HG02840 (cell line): ENCODE results near the gene OLA1.
"Not testable (repeated sequence)": the region's sequence is repeated elsewhere in the genome, so short reads cannot be mapped to it uniquely, and the experiment has no call there.

Source experiments
- ATAC-seq: cut with Tn5 transposase; IDR thresholded peaks from one replicate; pipeline ENCODE4 v1.9.1; 2021; ENCODE audit warnings: mild to moderate bottlenecking, moderate library complexity, moderate number of reproducible peaks; ENCODE audit not compliant: unreplicated experiment, low FRiP score

The OLA1 gene

DNA sequence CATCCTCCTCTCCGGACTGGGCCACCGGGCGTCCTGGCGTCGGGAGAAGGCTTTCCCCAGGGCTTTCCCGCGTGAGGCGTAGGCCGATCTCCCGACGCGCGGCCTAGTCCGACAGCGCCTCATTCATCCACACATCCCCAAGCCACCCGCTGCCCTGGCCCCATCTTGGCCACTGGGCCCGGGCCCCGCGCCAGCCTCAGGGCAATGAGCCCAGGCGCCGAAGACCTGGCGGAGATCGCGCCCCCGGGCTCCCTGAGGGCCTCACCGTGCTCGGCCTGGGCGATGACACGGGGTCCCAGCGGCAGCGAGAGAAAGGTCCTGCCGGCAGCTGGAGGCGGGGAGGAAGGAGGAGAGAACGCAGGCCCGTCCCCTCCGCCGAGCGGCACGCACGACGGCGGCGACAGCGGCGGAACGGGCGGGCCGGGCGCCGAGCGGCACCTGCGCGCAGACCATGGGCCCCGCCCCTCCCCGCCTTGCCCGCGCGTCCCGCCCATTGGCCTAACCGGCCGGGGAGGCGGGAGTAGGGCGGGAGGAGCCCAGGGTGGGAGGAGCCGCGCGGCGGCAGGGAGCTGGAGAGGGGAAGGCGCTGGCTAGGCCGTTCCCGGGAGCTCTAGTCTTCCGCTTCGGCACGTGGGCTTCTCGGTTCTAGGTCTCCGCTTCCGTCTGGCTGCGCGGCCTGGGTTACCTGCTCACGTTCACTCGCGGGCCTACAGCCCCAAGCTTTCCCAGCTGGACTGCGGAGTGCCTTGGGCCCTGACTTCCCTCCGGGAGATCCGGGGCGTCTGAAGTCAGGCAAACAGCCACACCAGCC lies at the start of gene OLA1:
TSS of gene OLA1 (minus strand) at position 346 of the 811 bp plus-strand sequence. CDS start 1,717 bp downstream, outside the sequence.
- ATAC-seq = peak; percentile 96

DNA sequence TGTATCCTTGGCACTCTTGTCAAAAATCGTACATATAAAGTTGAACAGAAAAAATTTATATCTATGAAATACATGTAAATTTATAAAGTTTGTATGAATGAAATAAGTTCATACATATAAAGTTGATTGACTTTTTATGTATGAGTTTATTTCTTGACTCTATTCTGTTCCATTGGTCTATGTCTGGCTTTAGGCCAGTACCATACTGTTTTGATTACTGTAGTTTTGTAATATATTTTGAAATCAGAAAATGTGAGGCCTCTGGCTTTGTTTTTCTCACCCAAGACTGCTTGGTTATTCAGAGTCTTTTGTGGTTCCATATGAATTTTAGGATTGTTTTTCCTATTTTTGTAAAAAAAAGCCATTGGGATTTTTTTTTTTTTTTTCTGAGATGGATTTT lies 44.6 kb upstream of the OLA1 start:
- no peak for ATAC-seq

DNA sequence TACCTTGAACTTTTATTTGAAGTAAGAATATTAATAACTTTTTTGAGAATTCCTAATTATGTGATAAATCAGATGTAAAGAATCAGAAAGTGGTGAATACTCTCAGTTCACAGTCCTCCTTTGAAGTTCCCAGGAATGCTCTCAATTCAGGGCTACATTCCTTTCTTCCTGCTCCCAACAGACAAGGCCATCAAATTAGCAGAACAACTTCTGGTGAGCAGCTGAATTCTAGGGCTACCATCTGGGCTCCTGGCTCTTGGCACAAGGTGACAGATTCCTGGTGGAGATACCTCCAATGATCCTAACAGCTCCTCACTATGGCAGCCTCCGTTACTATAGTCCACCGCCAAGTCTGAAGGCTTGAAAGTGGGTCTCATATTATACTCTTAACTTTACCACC lies 37.8 kb upstream of the OLA1 start:
- ATAC-seq = no peak

DNA sequence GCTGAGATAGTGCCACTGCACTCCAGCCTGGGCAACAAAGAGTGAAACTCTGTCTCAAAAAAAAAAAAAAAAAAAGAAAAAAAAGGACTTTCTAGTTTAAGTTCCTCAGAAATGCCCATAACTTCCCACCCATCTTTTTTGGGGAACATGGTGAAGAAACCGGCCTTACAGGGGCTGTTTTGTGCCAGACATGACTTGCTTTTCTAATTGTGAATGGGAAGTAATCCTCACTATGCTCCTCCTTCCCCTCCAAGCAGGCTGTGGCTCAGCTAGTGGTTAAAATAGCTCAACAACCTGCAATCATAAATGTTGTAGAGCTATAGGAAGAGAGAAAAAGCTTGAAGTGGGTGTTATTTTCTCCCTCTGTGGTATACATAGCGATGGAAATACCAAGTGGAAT lies 34.1 kb upstream of the OLA1 start:
- ATAC-seq = no peak

DNA sequence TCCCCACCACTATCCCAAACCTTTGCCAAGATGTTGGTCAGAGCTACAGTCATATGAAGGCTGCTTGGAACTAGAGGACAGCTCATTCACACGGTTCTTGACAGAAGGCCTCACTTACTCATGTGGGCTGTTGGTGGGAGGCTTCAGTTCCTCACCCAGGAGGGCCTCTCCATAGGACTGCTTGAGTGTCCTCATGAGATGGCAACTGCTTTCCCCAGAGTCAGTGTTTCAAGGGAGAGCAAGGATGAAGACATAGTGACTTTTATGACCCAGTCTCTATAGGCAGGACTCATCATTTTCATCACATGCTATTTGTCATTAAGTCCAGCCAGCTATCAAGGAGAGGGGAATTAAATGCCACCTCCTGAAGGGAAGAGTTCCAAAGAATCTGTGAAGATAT lies 33.4 kb upstream of the OLA1 start:
- ATAC-seq = no peak

DNA sequence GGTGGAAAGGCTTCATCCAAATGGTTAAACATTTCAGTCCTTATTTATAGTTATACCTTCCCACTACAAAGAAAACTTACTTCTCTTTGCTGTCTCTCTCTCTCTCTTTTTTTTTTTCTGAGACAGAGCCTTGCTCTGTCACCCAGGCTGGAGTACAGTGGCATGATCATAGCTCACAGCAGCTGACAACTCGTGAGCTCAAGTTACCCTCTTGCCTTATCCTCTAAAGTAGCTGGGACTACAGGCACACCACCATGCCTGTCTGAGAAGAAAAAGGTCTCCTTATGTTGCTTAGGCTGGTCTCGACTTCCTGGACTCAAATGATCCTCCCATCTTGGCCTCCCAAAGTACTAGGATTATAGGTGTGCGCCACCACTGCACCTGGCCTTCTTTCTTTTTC lies 32.3 kb upstream of the OLA1 start:
- no peak for ATAC-seq

DNA sequence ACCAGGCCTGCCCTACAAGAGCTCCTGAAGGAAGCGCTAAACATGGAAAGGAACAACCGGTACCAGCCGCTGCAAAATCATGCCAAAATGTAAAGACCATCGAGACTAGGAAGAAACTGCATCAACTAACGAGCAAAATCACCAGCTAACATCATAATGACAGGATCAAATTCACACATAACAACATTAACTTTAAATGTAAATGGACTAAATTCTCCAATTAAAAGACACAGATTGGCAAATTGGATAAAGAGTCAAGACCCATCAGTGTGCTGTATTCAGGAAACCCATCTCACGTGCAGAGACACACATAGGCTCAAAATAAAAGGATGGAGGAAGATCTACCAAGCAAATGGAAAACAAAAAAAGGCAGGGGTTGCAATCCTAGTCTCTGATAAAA lies 21.9 kb upstream of the OLA1 start:
- ATAC-seq = not testable (repeated sequence)

DNA sequence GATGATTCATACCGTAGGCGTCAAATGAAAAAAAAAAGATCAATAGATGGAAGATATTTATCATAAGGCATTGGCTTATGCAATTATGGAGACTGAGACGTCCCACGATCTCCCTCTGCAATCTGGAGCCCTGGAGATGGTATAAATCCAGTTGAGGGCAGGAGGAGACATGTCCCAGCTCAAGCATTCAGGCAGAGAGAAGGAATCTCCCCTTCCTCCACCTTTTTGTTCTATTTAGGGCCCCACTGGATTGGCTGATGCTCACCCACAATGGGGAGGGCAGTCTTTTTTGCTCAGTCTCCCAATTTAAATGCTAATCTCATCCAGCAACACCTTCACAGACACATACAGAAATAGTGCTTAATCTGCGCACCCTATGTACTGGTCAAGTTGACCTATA lies 18.0 kb upstream of the OLA1 start:
- ATAC-seq = no peak

DNA sequence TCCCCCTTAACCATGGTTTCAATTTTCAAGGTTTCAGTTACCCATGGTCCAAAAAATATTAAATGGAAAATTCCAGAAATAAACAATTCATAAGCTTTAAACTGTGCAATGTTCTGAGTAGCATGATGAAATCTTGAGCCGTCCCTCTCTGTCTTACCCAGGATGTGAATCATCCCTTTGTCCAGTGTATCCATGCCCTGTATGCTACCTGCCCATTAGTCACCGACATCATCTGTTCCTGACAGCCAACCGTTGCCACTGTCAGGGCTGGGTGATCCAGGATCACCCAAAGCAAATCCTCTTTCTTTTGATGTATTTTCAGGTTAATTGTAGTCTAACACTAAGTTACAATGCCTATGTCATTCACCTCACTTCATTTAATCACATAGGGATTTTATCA lies 15.7 kb upstream of the OLA1 start:
- ATAC-seq = no peak

DNA sequence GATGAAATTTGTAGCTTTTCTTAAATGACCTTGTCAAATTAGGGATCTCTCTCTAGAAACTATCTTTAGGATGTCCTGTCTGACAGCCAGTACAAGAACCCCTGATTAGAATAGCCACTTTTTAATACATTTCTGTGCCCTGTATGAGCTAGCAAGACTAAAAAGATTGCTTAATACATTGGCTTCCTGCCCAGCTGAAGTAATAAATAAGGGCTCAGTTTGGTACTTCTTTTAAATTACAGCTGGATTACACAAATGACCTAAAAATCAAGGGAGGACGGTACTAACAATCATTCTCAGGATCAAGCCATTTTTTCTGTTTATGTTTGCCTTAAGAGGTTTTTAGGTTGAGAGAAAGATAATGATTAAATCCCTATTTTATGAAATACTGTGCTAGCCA lies 11.6 kb upstream of the OLA1 start:
- no peak for ATAC-seq

DNA sequence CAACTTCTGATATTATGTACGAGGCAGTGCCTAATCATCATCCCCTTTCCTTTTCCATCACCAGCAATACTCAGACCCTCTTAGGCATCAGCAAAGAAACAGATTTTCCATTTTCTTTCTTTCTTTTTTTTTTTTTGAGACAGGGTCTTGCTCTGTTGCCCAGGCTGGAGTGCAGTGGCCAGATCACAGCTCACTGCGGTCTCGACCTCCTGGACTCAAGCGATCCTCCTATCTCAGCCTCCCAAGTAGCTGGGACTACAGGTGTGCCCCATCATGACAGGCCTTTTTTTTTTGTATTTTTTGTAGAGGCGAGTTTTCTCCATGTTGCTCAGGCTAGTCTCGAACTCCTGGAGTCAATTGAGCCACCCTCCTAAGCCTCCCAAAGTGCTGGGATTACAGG lies 5.9 kb upstream of the OLA1 start:
- no peak for ATAC-seq

DNA sequence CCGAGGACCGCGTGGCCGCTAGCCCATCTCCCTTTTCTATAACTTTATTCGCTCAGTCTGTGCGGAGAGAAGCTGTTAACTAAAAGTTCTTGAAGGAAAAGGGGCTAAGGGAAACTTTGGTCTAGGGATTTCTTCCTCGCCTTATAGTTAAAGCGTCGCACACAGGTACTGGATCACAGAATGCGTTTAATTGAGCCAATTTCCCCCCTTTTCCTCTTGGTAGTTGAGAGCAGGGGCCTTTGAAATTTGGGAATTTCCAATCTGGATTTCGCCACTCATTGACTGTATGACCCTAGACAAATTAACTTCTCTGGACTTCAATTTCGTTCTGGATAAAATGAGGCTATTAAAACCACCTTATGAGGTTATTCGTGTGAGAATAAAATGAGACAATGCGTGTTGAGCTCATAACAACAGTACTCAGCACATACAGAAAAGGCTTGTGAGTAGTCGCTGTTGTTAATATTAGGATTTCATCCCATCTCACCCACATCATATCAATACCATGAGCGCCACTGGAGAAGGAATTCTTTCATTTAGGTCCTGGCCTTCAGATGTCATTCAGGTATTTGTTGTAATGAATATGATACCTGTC lies 763 bp upstream of the OLA1 start:
- no peak for ATAC-seq

DNA sequence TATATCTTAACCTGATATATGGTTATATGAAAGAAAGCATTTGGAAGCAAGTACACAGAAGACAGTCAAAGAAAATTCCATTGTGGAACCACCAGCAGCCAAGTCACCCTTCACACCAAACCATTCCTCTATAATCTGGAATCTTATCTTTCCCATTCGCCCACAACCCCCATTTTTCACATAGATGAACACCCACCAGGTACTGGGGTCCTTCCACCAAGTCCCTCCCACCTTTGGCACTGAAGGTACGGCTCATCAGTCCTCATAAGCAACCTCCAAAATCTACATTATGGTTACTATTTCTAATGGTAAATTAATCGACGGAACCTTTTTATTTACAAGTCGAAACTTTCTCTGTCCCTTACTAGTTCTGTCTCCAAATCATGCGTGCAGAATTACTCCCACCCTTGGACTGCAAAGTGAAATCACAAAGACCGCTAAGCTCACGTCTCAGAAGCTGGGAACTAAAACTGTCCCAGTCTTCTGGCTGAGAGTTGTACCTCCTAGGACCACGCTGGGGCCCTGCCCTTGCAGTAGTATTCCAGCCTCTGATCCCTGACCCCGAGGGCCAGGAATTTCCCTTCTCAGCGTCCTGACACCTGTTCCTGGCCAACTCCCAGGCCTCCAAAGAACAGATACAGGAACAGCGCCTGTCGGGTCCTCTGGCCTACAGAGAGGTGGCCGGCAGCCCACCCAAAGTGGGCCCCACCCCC lies 702 bp downstream of the OLA1 start:
- ATAC-seq = peak; percentile 17

DNA sequence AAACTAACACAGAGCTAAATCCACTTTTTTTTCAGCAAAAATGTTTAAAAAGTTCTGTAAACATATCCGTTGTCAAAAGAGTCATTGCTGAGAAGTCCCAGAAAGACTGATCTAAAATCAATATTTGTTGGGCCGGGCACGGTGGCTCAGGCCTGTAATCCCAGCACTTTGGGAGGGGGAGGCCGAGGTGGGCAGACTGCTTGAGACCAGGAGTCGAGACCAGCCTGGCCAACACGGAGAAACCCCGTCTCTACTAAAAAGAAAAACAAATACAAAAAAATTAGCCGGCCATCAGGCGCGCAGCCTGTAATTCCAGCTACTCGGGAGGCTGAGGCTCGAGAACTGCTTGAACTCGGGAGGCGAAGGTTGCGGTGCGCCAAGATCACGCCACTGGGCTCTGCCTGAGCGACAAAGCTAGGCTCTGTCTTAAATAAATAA lies 1.4 kb downstream of the OLA1 start:
- ATAC-seq = no peak

DNA sequence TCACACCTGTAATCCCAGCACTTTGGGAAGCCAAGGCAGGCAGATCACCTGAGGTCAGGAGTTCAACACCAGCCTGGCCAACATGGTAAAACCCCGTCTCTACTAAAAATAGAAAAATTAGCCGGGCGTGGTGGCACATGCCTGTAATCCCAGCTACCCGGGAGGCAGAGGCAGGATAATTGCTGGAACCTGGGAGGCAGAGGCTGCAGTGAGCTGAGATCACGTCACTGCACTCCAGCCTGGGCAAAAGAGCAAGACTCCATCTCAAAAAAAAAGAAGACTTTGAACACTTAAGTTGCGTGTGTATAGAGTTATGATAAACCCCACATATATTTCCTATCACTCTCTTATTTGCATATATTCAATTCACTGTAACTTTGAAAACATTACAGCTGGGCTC lies 2.7 kb downstream of the OLA1 start:
- ATAC-seq = not testable (repeated sequence)

DNA sequence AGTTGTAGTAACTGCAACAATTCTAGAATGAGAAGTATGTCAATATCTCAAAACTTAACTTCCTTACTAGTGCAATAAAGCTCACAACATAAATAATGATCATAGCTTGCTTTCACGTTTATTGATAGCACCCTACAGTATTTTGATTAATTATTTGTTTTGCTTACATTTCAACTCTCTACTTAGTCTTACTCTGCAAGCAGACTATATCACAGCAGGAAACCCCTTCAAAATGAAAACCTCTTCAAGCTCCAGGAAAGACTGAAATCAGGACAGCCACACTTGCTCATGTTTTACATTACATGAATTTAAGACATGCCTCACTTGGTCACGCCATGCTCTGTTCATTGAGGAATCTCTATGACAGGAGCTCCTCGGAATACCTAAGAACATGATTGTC lies 3.3 kb downstream of the OLA1 start:
- no peak for ATAC-seq

DNA sequence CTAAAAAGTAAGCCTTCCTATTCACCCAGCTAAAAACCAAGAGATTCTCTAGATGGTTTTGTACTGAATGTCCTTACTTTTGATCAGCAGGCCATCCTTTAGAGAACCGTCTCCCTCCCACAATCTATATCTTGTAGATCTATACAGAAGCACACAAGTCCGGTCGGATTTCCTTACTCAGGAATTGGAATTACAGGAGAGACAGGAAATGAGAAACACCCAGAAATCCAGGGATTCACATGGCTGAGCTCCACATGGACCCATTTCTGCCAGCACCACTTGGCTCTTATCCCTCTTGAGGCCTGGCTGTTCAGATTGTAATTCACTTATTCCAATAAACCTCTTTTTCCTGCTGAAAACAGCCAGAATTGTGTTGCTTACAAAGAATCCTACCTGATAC lies 4.5 kb downstream of the OLA1 start:
- no peak for ATAC-seq

DNA sequence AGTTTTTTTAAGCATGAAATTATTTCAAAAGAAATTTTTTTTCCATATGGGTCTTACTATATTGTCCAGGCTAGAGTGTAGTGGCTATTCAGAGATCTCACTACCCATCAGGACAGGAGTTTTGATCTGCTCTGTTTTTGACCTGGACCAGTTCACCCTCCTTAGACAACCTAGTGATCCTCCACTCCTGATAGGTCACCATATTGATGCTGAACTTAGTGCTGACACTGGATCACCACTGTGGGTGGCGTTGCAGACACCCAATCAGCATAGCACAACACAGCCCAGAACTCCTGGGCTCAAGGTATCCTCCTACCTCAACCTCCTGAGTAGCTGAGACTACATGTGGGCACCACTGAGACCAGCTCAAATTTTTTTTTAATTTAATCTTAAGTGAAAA lies 8.2 kb downstream of the OLA1 start:
- no peak for ATAC-seq

DNA sequence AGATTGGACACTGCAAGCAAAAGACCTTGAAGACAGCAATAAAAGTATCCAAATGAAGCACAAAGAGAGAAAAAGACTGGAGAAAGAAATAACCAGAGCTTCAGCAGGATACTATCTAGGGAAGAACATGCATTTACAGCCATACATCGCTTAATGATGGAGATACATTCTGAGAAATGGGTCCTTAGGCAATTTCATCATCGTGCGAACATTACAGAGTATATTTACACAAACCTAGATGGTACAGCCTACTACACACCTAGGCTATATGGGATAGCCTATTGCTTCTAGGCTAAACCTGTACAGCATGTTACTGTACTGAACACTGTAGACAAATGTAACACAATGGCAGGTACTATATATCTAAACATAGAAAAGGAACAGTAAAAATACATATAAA lies 11.9 kb downstream of the OLA1 start:
- no peak for ATAC-seq

DNA sequence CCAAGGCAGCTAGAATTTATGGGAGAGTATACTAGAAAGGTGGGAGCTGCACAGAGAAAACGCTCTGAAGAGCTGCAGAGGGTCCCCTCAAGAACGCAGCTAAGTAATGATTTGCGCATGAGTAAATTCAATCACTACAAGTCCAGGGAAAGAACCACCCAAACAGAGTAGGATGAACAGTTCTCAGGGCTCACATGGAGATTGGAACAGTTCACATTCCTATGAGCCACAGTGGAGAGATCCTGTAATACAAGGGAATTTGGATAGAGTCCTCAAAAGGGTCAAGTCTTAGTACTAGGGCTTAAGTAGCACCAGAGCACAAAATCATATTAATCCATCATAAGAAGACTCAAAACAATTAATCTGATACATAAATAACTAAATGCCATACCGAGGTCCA lies 12.7 kb downstream of the OLA1 start:
- no peak for ATAC-seq

DNA sequence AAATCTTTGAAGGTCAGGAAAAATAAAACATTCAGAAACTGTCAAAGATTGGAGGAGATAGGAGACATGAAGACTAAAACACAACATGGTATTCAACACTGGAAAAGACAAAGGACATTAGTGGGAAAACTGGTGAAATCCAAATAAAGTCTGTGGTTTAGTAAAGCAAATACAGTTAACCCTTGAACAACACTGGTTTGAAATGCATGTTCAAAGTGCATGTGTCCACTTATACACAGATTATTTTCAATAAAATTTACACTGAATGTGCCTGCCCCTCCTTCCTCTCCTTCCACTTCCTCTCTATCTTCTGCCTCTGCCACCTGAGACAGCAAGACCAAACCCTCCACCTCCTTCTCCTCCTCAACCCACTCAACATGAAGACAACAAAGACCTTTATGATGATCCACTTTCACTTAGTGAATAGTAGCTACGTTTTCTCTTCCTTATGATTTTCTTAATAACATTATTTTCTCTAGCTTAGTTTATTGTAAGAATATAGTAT lies 14.5 kb downstream of the OLA1 start:
- ATAC-seq = no peak
